B cell (primary cell): Measurements from ENCODE around the gene RNF2. TPM values are rescaled to one million over a fixed set of nuclear protein-coding genes. Genes with fewer than 3 reads are reported as not detected.

ENCODE experiments used
- ATAC-seq: fragments of 200-7000 bp; cut with Tn5 transposase; one replicate; pipeline ENCODE4 v1.10.0; 2021; ENCODE audit warnings: low read depth, mild to moderate bottlenecking, moderate number of reproducible peaks, moderate library complexity
- CTCF ChIA-PET: fragments of 350-600 bp; sonication (Branson Sonifier 250); formaldehyde crosslinking; loops from one replicate; lab custom pipeline; 2021; ENCODE audit warnings: antibody characterized with exemption, inconsistent platforms; lab: Charles Lee
- POLR2A ChIA-PET: fragments of 350-600 bp; sonication (Branson Sonifier 250); formaldehyde crosslinking; loops from one replicate; lab custom pipeline; 2021; ENCODE audit warnings: antibody characterized with exemption; lab: Charles Lee
- DNase-seq: peaks from one replicate; pipeline ENCODE4 v3.0.0; 2013
- H2AFZ ChIP-seq: 2 replicates; pipeline ENCODE4 v1.6.1; 2012; ENCODE audit warnings: mild to moderate bottlenecking, low read depth, low read length; ENCODE audit not compliant: insufficient read depth, poor library complexity, severe bottlenecking
- H3K27ac ChIP-seq, 2 donors: 1 replicate in 1 of 2; 2 replicates in 1 of 2; pipeline ENCODE4 v1.5.1; 2012 to 2013; ENCODE audit warnings: low read length in 2 of 2, mild to moderate bottlenecking in 2 of 2, moderate library complexity in 1 of 2
- H3K27me3 ChIP-seq, 4 experiments: fragments of 200-600 bp in 1 of 4; sonication (generic) in 1 of 4; replicated peaks in 1 of 4; 1 replicate in 2 of 4; 2 replicates in 2 of 4; pipeline versions ENCODE4 v1.6.1 to v1.7.0; 2013 to 2016; ENCODE audit warnings: low read length in 3 of 4, mild to moderate bottlenecking in 2 of 4, mixed read lengths in 1 of 4, moderate library complexity in 1 of 4; ENCODE audit not compliant: insufficient read depth in 4 of 4, control insufficient read depth in 3 of 4; ENCODE audit errors: control extremely low read depth in 1 of 4
- H3K36me3 ChIP-seq, 2 experiments: replicated peaks in 1 of 2; 1 replicate in 1 of 2; 2 replicates in 1 of 2; pipeline versions ENCODE4 v1.6.1 to v1.7.1; 2013; ENCODE audit warnings: low read length in 1 of 2; ENCODE audit not compliant: insufficient read depth in 2 of 2, control insufficient read depth in 1 of 2; ENCODE audit errors: control extremely low read depth in 1 of 2, extremely low read depth in 1 of 2
- H3K4me1 ChIP-seq, 2 donors: fragments of 200-600 bp in 1 of 2; sonication (generic) in 1 of 2; 1 replicate in 1 of 2; 2 replicates in 1 of 2; pipeline versions ENCODE4 v1.5.1 to v1.6.1; 2013 to 2017; ENCODE audit warnings: low read length in 2 of 2; ENCODE audit not compliant: control insufficient read depth in 2 of 2, insufficient read depth in 2 of 2
- H3K4me2 ChIP-seq: replicated peaks from 2 replicates; pipeline ENCODE3; 2012; ENCODE audit warnings: mild to moderate bottlenecking, low read depth, low read length; ENCODE audit not compliant: poor library complexity, severe bottlenecking
- H3K4me3 ChIP-seq, 5 experiments: fragments of 200-600 bp in 1 of 5; sonication (generic) in 1 of 5; 1 replicate in 3 of 5; 2 replicates in 2 of 5; pipeline versions ENCODE4 v1.5.1 to v1.7.0; 2011 to 2016; ENCODE audit warnings: low read length in 4 of 5, mild to moderate bottlenecking in 4 of 5, low read depth in 2 of 5, control low read depth in 1 of 5, moderate library complexity in 1 of 5; ENCODE audit not compliant: insufficient read depth in 1 of 5; ENCODE audit errors: control extremely low read depth in 1 of 5, extremely low read depth in 1 of 5
- H3K79me2 ChIP-seq: fragments of 200-600 bp; sonication (generic); one replicate; pipeline ENCODE4 v1.6.0; 2016; ENCODE audit warnings: low read length; ENCODE audit not compliant: control insufficient read depth, insufficient read depth
- H3K9ac ChIP-seq: fragments of 200-600 bp; sonication (generic); 2 replicates; pipeline ENCODE4 v1.6.1; 2017; ENCODE audit warnings: mild to moderate bottlenecking, low read length, moderate library complexity
- H3K9me3 ChIP-seq, 3 donors: one replicate each; pipeline versions ENCODE4 v1.6.1 to v1.7.1; 2013; ENCODE audit warnings: low read length in 2 of 3; ENCODE audit not compliant: control insufficient read depth in 2 of 3, insufficient read depth in 1 of 3; ENCODE audit errors: control extremely low read depth in 1 of 3
- H4K20me1 ChIP-seq: 2 replicates; pipeline ENCODE4 v1.6.0; 2012; ENCODE audit warnings: mild to moderate bottlenecking, low read length; ENCODE audit not compliant: insufficient read depth, control insufficient read depth, poor library complexity, severe bottlenecking
- H3K27ac Mint-ChIP-seq: one replicate; pipeline ENCODE4 v1.8.0; 2021; ENCODE audit warnings: mixed read lengths
- H3K27me3 Mint-ChIP-seq: one replicate; pipeline ENCODE4 v1.8.0; 2021; ENCODE audit warnings: mixed read lengths
- H3K4me1 Mint-ChIP-seq: one replicate; pipeline ENCODE4 v1.8.0; 2021; ENCODE audit warnings: mixed read lengths
- H3K4me3 Mint-ChIP-seq: one replicate; pipeline ENCODE4 v1.8.0; 2021; ENCODE audit warnings: mixed read lengths
- H3K9me3 Mint-ChIP-seq: one replicate; pipeline ENCODE4 v1.8.0; 2022; ENCODE audit warnings: mixed read lengths; ENCODE audit not compliant: insufficient read depth
- EZH2 ChIP-seq: IDR thresholded peaks from 2 replicates; pipeline ENCODE4 v1.6.1; 2012; ENCODE audit warnings: borderline replicate concordance, low read depth, mild to moderate bottlenecking, moderate library complexity, low read length; ENCODE audit not compliant: insufficient read depth, poor library complexity, severe bottlenecking
- WGBS: methylation state at CpG from one replicate; pipeline ENCODE4 v1.1.5; 2013; ENCODE audit warnings: missing lambda C conversion rate; ENCODE audit not compliant: insufficient coverage; 5-methylcytosine and 5-hydroxymethylcytosine counted together
- intact Hi-C: fragments of 100-400 bp; cut with micrococcal nuclease; formaldehyde crosslinking; loops from one replicate; pipeline ENCODE4 v1.10.0; 2022
- polyA plus RNA-seq: library from polyadenylated mRNA; depleted of rRNA; stranded (reverse); fragments of >200 nt; gene quantifications from 2 replicates; pipeline ENCODE4 v1.2.3, GENCODE V29; 2012
- total RNA-seq, 2 donors: library from RNA; stranded (reverse); fragments of 120-200 nt in 1 of 2; gene quantifications; 1 replicate in 1 of 2; 2 replicates in 1 of 2; pipeline versions ENCODE4 v1.2.3 to v1.2.4, GENCODE V29; 2013 to 2022
- TF ChIP-seq, protein P1 (sequence below): fragments of 200-600 bp; IDR thresholded peaks from one replicate; pipeline ENCODE4 v1.8.0; 2022; ENCODE audit warnings: antibody characterized with exemption, mild to moderate bottlenecking

RNF2 gene
- total and polyA plus RNA-seq, 2 donors (not counting 1 experiment from before 2014, with no cell fraction given) = 13.9 to 29.5 TPM

GRCh38 chr1:185038813-185039376 is 6.5 kb upstream of the RNF2 start:
- no peak overlapping the region for H2AFZ ChIP-seq
- H3K9me3 Mint-ChIP-seq = no peaks in the 10 kb centered on the region
- no peak overlapping the region for H3K4me3 Mint-ChIP-seq
- H3K9me3 ChIP-seq = no peaks in the 10 kb centered on the region
- H3K4me1 Mint-ChIP-seq = no peaks in the 10 kb centered on the region
- H3K36me3 ChIP-seq = no peaks in the 10 kb centered on the region
- intact Hi-C loops = no loop called here
- H3K9ac ChIP-seq = no peak overlapping the region
- H4K20me1 ChIP-seq = no peaks in the 10 kb centered on the region
- H3K27me3 Mint-ChIP-seq = peaks cover 2% of the 10 kb centered on the region
- H3K27me3 ChIP-seq = no peaks in the 10 kb centered on the region
- H3K27ac ChIP-seq = no peak overlapping the region
- H3K27ac Mint-ChIP-seq = no peak overlapping the region
- ChIA-PET CTCF (interaction anchor here (0.6 kb wide), 1 partner anchor 10 kb away, joined by 3 read pairs; no protein-coding TSS in a partner anchor), POLR2A (no interaction called here)
- DNase-seq (no peak), ATAC-seq (no peak)
- no peak overlapping the region for H3K4me2 ChIP-seq
- no peak overlapping the region for H3K4me3 ChIP-seq
- no peak for TF ChIP-seq EZH2
- TF ChIP-seq, protein P1, sequence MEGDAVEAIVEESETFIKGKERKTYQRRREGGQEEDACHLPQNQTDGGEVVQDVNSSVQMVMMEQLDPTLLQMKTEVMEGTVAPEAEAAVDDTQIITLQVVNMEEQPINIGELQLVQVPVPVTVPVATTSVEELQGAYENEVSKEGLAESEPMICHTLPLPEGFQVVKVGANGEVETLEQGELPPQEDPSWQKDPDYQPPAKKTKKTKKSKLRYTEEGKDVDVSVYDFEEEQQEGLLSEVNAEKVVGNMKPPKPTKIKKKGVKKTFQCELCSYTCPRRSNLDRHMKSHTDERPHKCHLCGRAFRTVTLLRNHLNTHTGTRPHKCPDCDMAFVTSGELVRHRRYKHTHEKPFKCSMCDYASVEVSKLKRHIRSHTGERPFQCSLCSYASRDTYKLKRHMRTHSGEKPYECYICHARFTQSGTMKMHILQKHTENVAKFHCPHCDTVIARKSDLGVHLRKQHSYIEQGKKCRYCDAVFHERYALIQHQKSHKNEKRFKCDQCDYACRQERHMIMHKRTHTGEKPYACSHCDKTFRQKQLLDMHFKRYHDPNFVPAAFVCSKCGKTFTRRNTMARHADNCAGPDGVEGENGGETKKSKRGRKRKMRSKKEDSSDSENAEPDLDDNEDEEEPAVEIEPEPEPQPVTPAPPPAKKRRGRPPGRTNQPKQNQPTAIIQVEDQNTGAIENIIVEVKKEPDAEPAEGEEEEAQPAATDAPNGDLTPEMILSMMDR = no peak
- no peaks in the 10 kb centered on the region for H3K79me2 ChIP-seq
- H3K4me1 ChIP-seq = no peaks in the 10 kb centered on the region
- WGBS = 100% methylated on average over 3 of the region's 7 CpGs

GRCh38 chr1:185039726-185040407 is 5.5 kb upstream of the RNF2 start:
- Histone ChIP-seq H3K4me3 (no peak overlapping the region), H2AFZ (no peak overlapping the region), H3K36me3 (no peaks in the 10 kb centered on the region), H3K4me1 (peaks cover 2 to 4% of the 10 kb centered on the region in 2 donors), H3K9me3 (no peaks in the 10 kb centered on the region), H4K20me1 (no peaks in the 10 kb centered on the region), H3K27me3 (no peaks in the 10 kb centered on the region), H3K9ac (no peak overlapping the region), H3K4me2 (no peak overlapping the region), H3K79me2 (no peaks in the 10 kb centered on the region), H3K27ac (no peak overlapping the region)
- H3K4me1 Mint-ChIP-seq = peaks cover 5% of the 10 kb centered on the region
- no CpG with 5 or more reads among the region's 4 CpGs for WGBS
- H3K4me3 Mint-ChIP-seq = no peak overlapping the region
- ATAC-seq (no peak), DNase-seq (no peak)
- H3K27ac Mint-ChIP-seq = no peak overlapping the region
- no peaks in the 10 kb centered on the region for H3K9me3 Mint-ChIP-seq
- intact Hi-C loops = no loop called here
- CTCF ChIA-PET = interaction anchor here (0.6 kb wide), 1 partner anchor 11 kb away, joined by 3 read pairs; no protein-coding TSS in a partner anchor
- no peak for TF ChIP-seq EZH2
- TF ChIP-seq, protein P1 = no peak
- H3K27me3 Mint-ChIP-seq = peaks cover 2% of the 10 kb centered on the region
- POLR2A ChIA-PET = interaction anchor here (0.7 kb wide), 1 partner anchor 25 kb away, joined by 3 read pairs; no protein-coding TSS in a partner anchor
